ENCODE results near the gene ALPL.
A peak's percentile ranks its signal among the peaks of the same experiment; 100 is the strongest.

ALPL gene

DNA sequence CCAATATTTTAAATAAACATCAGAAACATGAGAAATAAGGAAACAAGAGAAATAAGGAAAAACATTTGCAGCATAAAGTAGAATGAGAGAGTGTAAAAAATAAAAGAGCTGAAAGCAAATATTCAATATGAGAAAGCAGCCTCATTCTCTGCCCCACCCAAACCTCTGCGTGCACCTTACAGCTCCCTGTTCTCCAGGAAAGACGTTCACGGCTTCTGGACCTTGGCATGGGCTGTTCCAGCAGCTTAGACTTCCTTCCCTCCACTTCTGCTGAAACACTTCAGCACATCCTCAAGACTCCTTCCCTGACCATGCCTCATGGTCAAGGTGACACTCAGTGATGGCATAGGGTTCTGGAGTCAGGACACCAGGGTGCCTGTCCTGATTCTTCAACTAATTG, 23.3 kb downstream of the ALPL start:
- no peak for DNase-seq

DNA sequence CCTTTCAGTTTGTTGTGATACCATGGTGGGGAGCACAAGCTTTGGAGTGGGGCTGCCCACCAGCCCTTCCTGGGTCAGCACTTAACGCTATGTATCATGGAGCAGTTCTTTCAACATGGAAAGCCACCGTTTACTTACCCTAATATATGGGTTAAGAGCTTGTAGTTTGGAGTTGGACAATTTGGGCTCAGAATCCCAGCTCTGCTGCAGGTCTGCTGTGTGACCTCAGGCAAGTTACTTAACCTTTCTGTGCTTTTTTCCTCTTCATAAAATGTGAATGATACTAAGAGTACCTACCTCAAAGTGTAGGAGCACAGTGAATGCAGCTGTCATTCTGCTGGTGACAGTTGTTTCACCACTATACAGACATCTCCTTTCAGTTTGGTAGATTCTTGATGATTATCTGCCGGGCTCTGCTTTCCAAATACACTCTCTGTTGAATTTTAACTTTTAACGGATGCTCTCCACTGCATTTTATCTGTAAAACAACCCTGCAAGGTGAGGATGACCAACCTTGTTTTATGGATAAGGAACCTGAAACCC, 23.8 kb downstream of the ALPL start:
- no peak for DNase-seq

DNA sequence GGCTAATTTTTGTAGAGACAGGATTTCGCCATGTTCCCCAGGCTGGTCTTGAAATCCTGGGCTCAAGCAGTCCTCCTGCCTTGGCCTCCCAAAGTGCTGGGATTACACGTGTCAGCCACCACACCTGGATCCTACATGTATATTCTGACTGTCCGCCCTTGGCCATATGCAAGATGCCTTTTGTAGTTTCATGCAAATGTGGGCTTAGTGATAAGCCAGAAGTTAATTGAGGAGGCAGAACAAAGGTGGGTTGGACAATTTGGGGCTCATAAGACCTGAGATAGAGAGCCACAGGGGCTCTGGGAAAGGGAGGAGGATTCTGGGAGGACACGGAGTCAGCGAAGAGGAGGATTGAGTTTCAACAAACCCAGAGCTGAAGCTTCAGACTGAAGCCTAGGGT, 24.9 kb downstream of the ALPL start:
- DNase-seq = no peak

DNA sequence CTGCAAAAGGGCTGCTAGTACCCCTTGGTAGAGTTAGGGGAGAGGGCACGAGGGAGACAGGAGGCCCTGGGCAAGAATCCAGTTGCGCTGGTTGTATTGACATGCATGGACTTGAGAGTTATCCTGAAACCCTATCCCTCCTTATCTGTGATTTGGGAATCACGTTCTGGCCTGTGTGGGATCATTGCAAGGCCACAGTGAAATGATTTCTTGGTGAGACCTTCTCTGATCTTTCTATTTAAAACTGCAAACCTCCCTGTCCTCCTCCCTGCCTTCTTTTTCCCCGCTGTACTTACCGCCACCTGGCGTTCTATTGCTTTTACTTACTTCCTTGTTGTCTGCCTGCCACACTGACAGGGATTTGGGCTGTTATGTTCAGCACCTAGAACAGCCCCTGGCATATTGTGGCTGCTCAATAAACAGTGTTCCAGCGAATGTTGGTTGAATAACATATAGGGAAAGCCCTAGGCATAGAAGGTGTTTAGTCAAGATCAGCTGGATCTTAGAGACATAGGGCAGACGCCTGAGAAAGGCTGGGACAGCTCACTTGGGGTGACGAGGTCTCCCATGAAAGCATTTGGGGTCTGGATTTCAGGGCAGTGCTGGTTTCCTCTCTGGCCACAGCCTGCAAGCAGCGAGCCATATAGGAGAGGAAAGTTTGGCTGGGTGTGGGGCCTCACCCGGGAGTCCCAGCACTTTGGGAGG, 25.6 kb downstream of the ALPL start:
- peak; percentile 15 for DNase-seq

DNA sequence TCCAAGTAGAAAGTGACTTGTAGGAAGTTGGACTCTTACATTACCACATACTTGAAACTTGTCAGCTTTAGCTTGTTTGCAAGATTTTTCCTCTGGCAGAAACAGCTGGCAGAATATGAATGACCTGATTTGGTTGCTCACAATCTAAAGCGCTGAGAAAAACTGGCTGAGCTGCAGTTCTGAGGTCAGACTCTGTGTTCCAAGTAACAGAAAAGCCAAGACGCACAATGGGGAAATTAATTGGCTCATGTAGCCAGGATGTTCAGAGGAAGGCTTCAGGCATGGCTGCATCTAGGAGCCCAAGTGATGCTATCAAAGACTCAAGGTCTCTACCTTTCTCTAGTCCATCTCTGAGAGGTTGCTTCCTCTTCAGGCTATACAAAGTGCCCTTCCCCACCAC, 27.0 kb downstream of the ALPL start:
- no peak for DNase-seq

DNA sequence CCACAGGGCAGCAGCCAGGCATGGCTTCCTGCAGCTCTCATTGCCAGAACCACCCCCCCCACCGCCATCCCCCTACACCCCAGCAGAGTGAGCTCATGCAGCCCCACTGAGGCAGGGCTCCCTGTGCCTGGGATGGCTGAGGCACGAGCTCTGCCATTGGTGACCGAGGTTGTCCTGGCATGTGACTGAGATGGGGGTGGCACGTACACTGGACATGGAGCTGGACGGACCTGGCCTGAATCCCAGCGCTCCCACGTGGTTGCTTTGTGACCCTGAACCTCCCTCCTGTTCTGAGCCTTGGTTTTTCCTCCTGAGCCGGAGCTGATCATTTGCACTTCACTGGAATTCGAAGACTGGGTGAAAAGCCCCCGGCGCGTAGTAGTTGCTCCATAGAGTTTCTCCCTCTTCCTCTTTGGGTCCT, 28.3 kb downstream of the ALPL start:
- no peak for DNase-seq

DNA sequence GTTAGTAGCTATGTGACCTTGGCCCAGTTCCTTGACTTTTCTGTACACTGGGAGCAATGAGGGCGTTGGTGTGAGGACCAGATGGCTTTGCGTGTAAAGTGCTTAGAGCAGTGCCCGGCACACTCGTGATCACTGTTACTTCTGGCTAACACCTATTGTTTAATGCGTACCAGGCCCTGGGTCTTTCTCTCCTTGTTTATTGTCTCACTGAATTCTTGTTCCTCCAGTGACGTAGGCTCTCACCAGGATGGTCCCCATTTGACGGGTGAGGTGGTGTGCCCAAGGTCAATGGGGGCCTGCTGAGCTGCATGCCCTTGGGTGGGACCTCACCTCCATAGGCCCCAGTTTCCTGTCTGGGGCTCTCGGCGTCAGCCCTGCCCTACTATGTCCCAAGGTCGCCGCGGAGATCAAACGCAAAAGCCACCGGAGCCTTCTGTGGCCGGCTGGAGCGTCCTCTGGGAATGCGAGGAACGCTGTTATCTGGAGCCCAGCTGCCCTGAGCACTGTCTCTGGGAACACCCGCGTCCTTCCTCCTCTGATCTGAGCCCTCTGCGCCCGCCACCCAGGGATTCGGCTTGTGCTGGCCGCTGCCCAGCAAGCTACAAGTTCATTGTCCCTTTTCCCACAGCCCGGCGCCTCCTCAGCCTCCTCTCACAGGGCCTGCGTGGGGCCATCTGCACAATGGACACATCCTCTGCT, 28.9 kb downstream of the ALPL start:
- no peak for DNase-seq

DNA sequence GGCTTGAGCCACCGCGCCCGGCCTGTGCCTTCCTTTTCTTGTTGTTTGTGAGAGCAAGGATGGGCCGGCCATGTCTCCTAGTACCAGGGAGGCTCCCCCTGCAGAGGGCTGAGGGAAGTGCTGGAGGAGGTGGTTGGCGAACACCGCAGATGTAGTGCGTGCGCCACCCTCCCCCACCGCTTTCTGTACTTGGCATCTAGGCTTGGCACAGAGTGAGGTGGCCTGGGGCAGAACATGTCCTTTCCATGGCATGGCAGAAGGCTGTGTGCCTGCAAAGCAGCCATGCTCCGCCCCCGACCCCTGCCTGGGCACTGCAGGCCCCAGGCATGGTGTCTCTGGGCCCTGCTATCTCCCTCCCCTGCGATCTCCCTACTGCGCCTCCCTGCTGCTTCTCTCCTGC, 30.7 kb downstream of the ALPL start:
- no peak for DNase-seq

DNA sequence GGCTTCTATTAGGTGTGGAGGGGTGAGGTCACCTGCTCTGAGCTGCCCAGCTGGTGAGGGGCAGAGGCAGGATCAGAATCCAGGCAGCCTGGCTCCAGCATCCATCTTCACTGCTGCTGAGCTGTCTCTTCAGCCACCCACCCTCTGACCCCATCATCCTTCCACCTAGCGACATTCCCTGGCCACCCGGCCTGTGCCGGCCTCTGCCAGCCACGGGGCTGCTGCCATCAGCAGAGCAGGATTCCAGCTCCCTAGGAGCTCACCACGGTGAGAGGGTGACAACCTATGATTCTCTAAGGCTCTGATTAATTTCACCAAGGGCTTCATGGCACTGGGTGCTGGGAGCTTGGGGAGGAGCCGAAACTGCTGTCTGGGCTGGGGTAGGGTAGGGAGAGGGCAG, 32.1 kb downstream of the ALPL start:
- DNase-seq = no peak

DNA sequence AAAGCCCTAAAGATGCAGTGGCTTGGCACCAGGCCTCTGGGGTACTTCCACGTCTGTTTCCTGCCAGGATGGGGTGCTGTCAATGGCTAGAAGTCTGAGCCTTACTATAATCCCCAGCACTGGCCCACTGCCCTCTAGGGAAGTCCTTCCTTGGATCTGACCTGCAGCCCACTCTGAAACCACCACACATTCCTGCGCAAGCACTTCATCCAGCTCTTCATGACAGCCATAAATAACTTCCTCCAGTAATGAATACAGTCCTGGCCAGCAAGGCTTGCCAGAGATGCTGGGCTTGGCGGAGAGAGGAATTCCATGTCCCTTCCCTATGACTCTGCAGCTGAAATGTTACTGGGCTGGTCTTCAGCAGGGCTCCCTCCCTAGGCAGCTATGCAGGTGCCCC, 32.6 kb downstream of the ALPL start:
- DNase-seq = no peak

DNA sequence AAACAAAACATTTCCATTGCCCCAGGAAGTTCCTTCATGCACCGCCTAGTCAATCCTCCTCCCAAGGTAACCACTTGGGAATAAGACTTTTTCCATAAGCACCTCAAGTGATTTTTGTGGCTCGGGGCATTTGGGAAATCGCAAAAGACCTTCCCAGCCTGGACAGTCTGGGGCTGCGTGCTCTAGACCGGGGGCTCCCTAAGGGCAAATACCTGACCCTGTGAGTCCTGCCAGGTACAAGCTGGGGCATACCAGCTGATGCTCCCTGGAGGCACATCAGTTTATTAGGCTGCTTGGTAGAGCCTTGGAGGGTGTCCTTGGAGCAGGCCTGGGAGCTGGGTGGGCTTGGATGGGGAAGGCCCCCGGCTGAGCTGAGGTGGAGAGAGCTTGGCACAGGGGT, 34.4 kb downstream of the ALPL start:
- no peak for DNase-seq

DNA sequence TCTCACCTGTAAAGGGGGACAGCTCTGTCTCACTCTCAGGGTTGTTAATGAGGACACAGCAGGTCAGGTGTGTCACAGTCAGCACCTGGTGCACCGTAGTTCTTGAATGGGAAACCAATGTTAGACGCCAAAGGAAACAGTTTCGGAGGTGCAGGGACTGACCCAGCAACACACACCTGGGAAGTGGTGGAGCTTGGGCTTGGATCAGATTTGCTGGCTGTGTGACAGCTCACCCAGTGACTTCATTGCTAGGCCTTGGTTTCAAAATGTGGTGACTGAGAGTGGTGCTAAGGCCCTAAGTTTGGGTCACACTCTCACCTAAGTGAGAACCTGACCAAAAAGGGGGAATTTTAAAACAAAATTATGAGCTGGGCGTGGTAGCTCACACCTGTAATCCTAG, 34.9 kb downstream of the ALPL start:
- DNase-seq = no peak

DNA sequence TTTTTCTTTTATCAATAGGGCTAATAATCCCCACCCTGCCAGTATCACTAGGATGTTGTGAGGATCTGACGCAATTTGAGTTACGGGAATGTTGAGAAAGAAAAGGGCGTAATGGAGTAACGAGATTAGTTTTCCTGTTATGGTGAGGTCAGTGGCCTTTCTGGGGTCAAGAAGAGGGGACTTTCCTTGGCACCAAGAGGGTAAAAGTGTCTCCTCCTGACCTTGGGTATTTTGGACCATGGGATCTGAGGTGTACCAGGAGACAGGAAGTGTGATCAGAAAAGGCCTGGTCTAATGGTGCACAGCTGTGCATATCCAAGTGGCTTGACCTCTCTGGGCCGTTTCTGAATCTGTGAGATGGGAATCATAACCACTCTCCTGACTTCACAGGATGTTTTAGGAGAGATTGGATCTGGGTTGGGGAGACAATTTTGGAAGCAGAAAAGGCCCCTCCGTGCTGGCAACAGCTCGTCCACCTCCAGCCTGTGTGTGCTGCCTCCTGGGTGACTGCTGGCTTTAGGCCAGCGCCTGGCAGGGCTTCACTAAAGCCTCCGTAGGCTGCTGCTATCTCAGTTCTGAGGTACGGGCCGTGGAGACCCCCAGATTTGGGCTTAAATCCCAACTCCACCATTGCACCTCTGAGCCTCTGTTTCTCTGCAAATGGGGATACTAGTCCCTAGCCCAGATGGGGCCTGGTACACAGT, 37.1 kb downstream of the ALPL start:
- no peak for DNase-seq

DNA sequence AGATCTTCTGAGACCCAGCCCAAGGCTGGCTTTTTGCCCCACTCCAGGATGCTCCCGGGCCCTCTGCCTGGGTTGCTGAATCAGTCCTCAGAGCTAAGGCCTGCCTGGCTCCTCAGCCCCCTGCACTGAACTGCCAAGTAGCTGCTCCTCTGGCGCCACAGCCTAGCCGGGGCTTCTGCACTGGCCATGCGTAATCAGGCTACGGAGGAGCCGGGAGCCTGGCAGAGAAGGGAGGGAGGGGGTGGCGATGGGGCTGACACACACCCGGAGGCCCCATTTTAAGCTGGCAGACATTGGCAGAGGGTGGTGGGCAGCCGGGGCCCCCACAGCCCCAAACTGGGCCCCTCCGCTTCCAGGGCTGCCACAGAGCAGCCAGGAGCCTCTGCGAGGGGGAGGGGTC, 38.7 kb downstream of the ALPL start:
- no peak for DNase-seq

DNA sequence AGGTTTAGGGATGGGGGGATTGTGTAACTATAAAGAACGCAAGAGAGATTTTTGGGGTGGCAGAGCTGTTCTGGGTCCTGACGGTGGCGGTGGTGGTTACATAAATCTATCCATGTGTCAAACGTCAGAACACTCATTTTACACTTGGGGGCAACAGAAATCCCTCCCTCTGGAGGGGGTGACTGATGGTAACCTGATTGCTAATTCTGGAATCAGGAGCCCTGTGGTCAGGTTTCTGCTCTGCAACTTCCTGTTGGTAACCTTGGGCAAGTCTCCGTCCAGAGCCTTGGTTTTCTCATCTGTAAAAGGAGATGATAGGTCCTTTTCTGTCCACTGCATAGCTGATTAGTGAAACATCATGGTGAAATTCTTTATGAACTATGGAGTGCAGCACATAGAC, 40.9 kb downstream of the ALPL start:
- DNase-seq = no peak

DNA sequence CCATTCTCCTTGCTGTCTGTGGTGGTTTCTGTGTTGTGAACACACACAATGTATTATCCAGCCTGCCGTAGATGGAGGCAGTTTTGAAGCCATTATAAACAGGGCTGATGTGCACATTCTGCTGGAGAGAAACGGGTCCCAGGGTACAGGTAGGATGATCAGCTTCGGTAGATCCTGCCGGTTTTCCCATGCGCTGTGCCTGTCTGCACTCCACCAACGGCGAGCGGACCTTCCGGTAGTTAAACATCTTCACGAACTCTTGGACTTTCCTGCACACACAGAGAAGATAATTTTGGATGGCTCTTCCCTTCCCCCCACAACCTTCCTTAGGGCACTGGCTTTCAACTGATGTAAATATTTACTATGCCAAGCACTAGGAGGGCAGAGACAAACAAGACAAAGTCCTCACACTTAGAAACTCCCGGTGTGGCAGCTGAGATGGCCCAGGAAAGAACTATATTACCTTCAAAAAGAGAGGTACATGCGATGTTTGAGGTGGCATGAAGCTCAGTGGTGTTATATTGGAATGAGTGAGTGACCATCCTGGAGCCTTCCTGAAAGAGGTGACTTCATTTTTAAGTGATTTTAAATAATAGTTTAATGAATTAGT, 41.7 kb downstream of the ALPL start:
- no peak for DNase-seq

DNA sequence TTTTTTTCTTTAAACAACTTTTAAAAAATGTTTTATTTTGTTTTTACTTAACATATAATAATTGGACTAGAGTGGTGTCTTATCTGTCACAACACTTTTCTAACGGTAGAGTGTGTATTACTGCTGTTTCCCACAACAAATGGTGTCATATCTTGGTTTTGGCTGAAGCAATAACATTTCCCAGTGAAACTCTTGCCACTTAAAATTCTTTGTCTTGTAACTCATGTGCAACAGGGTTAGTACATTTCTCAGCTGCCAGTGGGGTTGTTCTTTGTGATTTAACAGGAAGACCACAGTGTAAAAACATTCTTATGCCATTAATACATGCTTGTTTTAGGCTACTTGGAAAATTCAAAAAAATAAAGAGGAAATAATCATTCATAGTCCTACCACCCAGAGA, 43.5 kb downstream of the ALPL start:
- DNase-seq = no peak

DNA sequence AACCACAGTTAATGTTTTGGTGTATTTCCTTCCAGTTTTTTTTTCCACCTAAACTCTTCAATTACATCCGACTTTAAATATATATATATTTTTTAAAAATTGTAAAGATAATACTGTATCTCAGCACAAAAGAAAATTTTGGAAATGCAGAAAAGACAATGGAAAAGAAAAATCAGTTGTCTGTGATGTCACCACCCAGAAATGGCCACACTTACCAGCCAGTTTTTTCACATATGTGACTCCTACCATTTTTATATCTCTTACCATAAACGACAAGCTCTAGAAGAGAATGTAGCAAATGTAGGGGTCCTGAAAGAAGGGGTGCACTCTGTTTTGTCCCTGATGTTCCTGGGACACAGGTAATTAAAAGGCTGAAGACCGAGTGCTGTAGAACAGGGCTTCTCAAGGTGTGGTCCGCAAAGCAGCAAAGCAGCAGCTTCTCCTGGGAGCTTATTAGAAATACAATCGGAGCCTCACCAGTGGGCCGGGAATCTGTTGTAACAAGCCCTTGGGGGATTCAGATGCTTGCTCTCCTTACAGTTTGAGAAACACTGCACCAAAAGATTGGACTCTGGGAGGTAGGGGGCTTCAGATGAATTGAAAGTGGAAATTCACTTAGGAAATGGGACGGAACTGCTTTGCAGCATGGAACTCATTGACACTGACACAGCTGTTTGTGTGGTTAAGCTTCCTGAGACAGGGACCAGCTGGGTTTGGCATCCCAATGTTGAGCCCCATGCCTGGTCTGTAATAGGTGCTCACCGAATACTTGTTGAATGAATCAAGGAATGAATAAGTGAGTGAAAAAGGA, 44.1 kb downstream of the ALPL start:
- DNase-seq = no peak

DNA sequence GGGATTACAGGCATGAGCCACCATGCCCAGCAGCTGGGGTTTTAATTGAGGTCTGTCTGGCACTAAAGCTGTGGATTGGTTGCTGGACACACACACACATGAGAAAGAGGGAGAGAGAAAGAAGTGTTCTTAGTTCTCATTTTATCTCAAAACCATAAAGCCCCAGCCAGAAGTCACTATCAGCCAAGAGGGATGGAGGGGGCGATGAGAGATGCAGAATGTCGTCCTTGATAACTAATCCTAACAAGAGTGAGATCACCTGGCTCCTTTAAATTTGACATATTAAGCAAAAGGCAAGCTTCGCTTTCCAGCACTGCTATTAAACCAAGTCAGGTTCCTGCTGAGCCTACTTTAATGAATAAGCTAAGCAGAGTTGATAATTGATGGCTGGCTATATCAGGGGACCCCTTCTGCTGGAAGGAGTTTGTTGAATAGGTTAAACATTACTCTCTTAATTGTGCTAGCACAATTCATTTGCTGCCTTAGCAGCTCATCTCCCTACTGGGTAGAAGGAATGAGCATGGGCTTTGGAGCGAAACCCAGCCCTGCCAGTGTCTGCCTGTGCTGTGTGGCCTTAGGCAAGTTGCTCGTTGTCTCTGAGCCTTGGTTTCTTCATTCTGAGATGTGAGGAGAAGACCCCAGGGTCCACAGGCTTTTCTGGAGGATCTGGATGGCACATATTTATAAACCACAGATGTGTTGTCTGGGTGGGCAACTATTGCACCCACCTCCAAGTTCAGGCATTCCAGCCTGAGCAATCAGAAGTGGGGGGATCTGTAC, 50.8 kb downstream of the ALPL start:
- DNase-seq = no peak

DNA sequence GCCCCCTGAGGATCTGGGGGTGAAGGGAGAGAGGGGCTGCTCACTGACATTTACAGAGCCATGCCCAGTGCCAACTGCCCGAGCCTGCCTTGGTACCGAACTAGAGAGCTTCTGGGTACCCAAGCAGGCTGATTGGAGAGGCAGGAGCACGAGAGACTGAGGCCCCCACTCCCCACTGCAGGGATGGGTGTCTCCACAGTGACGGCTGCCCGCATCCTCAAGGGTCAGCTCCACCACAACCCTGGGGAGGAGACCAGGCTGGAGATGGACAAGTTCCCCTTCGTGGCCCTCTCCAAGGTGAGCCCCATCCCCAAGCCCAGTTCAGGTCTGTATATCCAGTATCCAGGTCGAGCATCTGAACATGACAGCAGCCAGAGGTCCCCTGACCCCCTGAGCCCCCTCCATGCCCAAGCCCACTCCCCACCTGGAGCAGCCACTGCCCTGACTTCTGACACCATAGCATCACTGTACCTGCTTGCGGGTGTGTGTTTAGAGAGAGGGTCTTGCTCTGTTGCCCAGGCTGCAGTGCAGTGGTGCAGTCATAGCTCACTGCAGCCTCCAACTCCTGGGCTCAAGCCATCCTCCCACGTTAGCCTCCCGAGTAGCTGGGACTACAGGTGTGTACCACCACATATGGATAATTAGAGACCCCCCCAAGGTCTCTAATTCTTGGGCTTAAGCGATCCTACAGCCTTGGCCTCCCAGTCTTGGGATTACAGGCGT, 51.9 kb downstream of the ALPL start:
- no peak for DNase-seq

DNA sequence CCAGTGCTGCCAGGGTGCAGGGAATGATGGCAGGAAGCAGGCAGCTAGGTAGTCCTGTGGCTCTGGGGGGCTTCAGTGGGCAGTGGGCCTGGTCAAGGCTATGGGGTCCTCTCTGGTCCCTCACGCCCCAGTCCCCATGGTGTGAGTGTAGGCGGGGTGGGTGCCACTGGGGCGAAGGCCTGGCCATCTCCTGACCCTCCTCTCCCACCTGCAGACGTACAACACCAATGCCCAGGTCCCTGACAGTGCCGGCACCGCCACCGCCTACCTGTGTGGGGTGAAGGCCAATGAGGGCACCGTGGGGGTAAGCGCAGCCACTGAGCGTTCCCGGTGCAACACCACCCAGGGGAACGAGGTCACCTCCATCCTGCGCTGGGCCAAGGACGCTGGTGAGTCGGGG, 53.7 kb downstream of the ALPL start:
- no peak for DNase-seq

Measured in NCI-H2107 (cell line).